A549 (cell line): ENCODE results near the gene KCNJ10. TPM values are rescaled to one million over a fixed set of nuclear protein-coding genes. Genes with fewer than 3 reads are reported as not detected.

Source experiments
- ATAC-seq, 2 experiments: fragments of 200-7000 bp in 1 of 2; fragments of >200 bp in 1 of 2; cut with Nextera tagmentation in 1 of 2; cut with Tn5 transposase in 1 of 2; 3 replicates each; pipeline versions ENCODE4 v1.8.0 to v1.9.1; 2018 to 2020; ENCODE audit warnings: mild to moderate bottlenecking in 1 of 2, moderate library complexity in 1 of 2
- CTCF ChIA-PET: fragments of 300-600 bp; sonication (Branson Sonifier 250); formaldehyde crosslinking; extraction: SDS; loops from one replicate; lab custom pipeline; 2021; ENCODE audit warnings: antibody characterized with exemption, inconsistent platforms; lab: Yijun Ruan, JAX
- POLR2A ChIA-PET: fragments of 350-600 bp; formaldehyde crosslinking; extraction: SDS; loops from one replicate; lab custom pipeline; 2021; ENCODE audit warnings: antibody characterized with exemption, inconsistent platforms; lab: Yijun Ruan, JAX
- DNase-seq, 2 experiments: peaks; one replicate each; pipeline versions ENCODE4 v3.0.0 to v3.0.0-alpha.2; 2011 to 2016; ENCODE audit warnings: low read depth in 1 of 2, low spot score in 1 of 2
- FAIRE-seq: peaks from 2 replicates; lab custom pipeline; 2011; peaks lifted over from hg19 to GRCh38; lab: Jason Lieb, UNC
- H3K27ac ChIP-seq, 2 experiments: fragments of >200 bp; sonication (Bioruptor Twin); formaldehyde crosslinking; 3 replicates each; pipeline ENCODE4 v1.5.1; 2016 to 2017
- H3K4me1 ChIP-seq: fragments of >200 bp; sonication (Bioruptor Twin); formaldehyde crosslinking; 3 replicates; pipeline ENCODE4 v1.6.1; 2016
- H3K4me2 ChIP-seq: fragments of >200 bp; sonication (Bioruptor Twin); formaldehyde crosslinking; 3 replicates; pipeline ENCODE4 v1.6.1; 2016
- H3K4me3 ChIP-seq: fragments of >200 bp; sonication (Bioruptor Twin); formaldehyde crosslinking; 3 replicates; pipeline ENCODE4 v1.5.1; 2016
- H3K9me3 ChIP-seq: fragments of >200 bp; sonication (Bioruptor Twin); formaldehyde crosslinking; 3 replicates; pipeline ENCODE4 v1.6.1; 2016
- BHLHE40 ChIP-seq: IDR thresholded peaks from 2 replicates; pipeline ENCODE4 v1.6.1; 2012; ENCODE audit warnings: low read depth, low read length, inconsistent platforms
- CBX8 ChIP-seq: fragments of 200-600 bp; sonication (generic); IDR thresholded peaks from 2 replicates; pipeline ENCODE4 v1.6.1; 2016
- CHD2 ChIP-seq: fragments of 150-350 bp; IDR thresholded peaks from 2 replicates; pipeline ENCODE4 v1.6.1; 2014; ENCODE audit warnings: low read length; ENCODE audit not compliant: partially characterized antibody
- CHD4 ChIP-seq: fragments of 200-600 bp; sonication (generic); IDR thresholded peaks from 2 replicates; pipeline ENCODE4 v1.6.1; 2016; ENCODE audit warnings: antibody characterized with exemption, mild to moderate bottlenecking, borderline replicate concordance
- EHF ChIP-seq: fragments of 250-450 bp; sonication (Bioruptor Pico); IDR thresholded peaks from 2 replicates; pipeline ENCODE4 v1.5.0; 2020; ENCODE audit warnings: mild to moderate bottlenecking
- EP300 ChIP-seq, 2 experiments: fragments of >200 bp; sonication (Bioruptor Twin); formaldehyde crosslinking; IDR thresholded peaks; 2 replicates in 1 of 2; 3 replicates in 1 of 2; pipeline ENCODE4 v1.6.1; 2016 to 2017
- FOSL2 ChIP-seq, 2 experiments: fragments of 450-650 bp in 1 of 2; fragments of >200 bp in 1 of 2; sonication (Bioruptor Twin) in 1 of 2; formaldehyde crosslinking; IDR thresholded peaks; 2 replicates each; pipeline versions ENCODE4 v1.5.0 to v1.6.1; 2016 to 2020; ENCODE audit warnings: mild to moderate bottlenecking in 1 of 2, moderate library complexity in 1 of 2
- FOXS1 ChIP-seq: fragments of 250-450 bp; sonication (Bioruptor Pico); IDR thresholded peaks from 2 replicates; pipeline ENCODE4 v1.5.0; 2020; ENCODE audit warnings: mild to moderate bottlenecking, moderate library complexity
- HEYL ChIP-seq: fragments of 250-450 bp; sonication (Bioruptor Pico); IDR thresholded peaks from 2 replicates; pipeline ENCODE4 v1.8.0; 2021; ENCODE audit warnings: mild to moderate bottlenecking, moderate library complexity
- HOXA7 ChIP-seq: fragments of 250-450 bp; sonication (Bioruptor Pico); IDR thresholded peaks from 2 replicates; pipeline ENCODE4 v1.5.0; 2020; ENCODE audit warnings: mild to moderate bottlenecking, moderate library complexity
- HOXB5 ChIP-seq: fragments of 250-450 bp; sonication (Bioruptor Pico); IDR thresholded peaks from 2 replicates; pipeline ENCODE4 v1.5.0; 2020; ENCODE audit warnings: mild to moderate bottlenecking, moderate library complexity
- KDM1A ChIP-seq: fragments of 200-600 bp; sonication (generic); IDR thresholded peaks from 2 replicates; pipeline ENCODE4 v1.6.1; 2016; ENCODE audit warnings: low read depth, mild to moderate bottlenecking
- MYC ChIP-seq: IDR thresholded peaks from 2 replicates; pipeline ENCODE4 v1.6.1; 2012; ENCODE audit warnings: mild to moderate bottlenecking, inconsistent platforms, low read length, improper control_type of control experiment, borderline replicate concordance
- NPAS2 ChIP-seq: fragments of 250-450 bp; sonication (Bioruptor Pico); IDR thresholded peaks from 2 replicates; pipeline ENCODE4 v1.8.0; 2022; ENCODE audit warnings: mild to moderate bottlenecking, moderate library complexity, borderline replicate concordance
- POLR2A ChIP-seq: IDR thresholded peaks from 2 replicates; pipeline ENCODE4 v1.6.1; 2012; ENCODE audit warnings: mild to moderate bottlenecking, low read length
- RAD21 ChIP-seq, 2 experiments: fragments of >200 bp in 1 of 2; sonication (Bioruptor Twin) in 1 of 2; formaldehyde crosslinking in 1 of 2; IDR thresholded peaks in 1 of 2; conservative IDR thresholded peaks in 1 of 2; 2 replicates in 1 of 2; 3 replicates in 1 of 2; pipeline ENCODE4 v1.6.1; 2012 to 2018; ENCODE audit warnings: inconsistent platforms in 1 of 2
- SMC3 ChIP-seq: fragments of >200 bp; sonication (Bioruptor Twin); formaldehyde crosslinking; IDR thresholded peaks from 3 replicates; pipeline ENCODE4 v1.6.1; 2018; ENCODE audit warnings: inconsistent platforms
- TFCP2L1 ChIP-seq: fragments of 250-450 bp; sonication (Bioruptor Pico); IDR thresholded peaks from 2 replicates; pipeline ENCODE4 v1.5.0; 2021; ENCODE audit warnings: mild to moderate bottlenecking
- TP53 ChIP-seq: fragments of 250-450 bp; sonication (Bioruptor Pico); IDR thresholded peaks from 2 replicates; pipeline ENCODE4 v1.5.0; 2021; ENCODE audit warnings: mild to moderate bottlenecking, moderate library complexity
- ZC3H11A ChIP-seq: fragments of 450-650 bp; IDR thresholded peaks from 2 replicates; pipeline ENCODE4 v1.6.1; 2014; ENCODE audit warnings: antibody characterized with exemption, mild to moderate bottlenecking
- ZSCAN20 ChIP-seq: fragments of 250-450 bp; sonication (Bioruptor Pico); IDR thresholded peaks from 2 replicates; pipeline ENCODE4 v1.8.0; 2022; ENCODE audit warnings: mild to moderate bottlenecking, moderate library complexity
- WGBS: methylation state at CpG from one replicate; pipeline ENCODE4 v1.1.6; 2017; ENCODE audit errors: missing lambda C conversion rate; 5-methylcytosine and 5-hydroxymethylcytosine counted together
- polyA plus RNA-seq, 4 experiments: library from polyadenylated mRNA; depleted of rRNA in 3 of 4; stranded (reverse); fragments of >200 nt; fragmentation: RNase III in 1 of 4; extraction: RNeasy Plus Mini Kit Qiagen cat#74134 plus additional on column Dnase treatment in 1 of 4; gene quantifications; 2 replicates in 3 of 4; 3 replicates in 1 of 4; pipeline ENCODE4 v1.2.3, GENCODE V29; 2011 to 2017
- TF ChIP-seq, protein P1 (sequence below): fragments of >200 bp; sonication (Bioruptor Twin); formaldehyde crosslinking; IDR thresholded peaks from 2 replicates; pipeline ENCODE4 v1.6.1; 2016
- TF ChIP-seq, protein P2 (sequence below): fragments of 250-450 bp; sonication (Bioruptor Pico); IDR thresholded peaks from 2 replicates; pipeline ENCODE4 v1.5.0; 2020; ENCODE audit warnings: low read depth, mild to moderate bottlenecking, moderate library complexity
- TF ChIP-seq, protein P3 (sequence below): fragments of 200-600 bp; sonication (generic); IDR thresholded peaks from 2 replicates; pipeline ENCODE4 v1.6.1; 2016; ENCODE audit warnings: antibody characterized with exemption, mild to moderate bottlenecking, moderate library complexity
- TF ChIP-seq, protein P4 (sequence below): IDR thresholded peaks from 2 replicates; pipeline ENCODE4 v1.6.1; 2012
- TF ChIP-seq, protein P5 (sequence below): fragments of 450-650 bp; IDR thresholded peaks from 2 replicates; pipeline ENCODE4 v1.6.1; 2014; ENCODE audit warnings: antibody characterized with exemption

Gene KCNJ10
- polyA plus RNA-seq, 2 of the 4 experiments (the other 2 are of a cell fraction) = 0.05 TPM; not detected in 1

DNA sequence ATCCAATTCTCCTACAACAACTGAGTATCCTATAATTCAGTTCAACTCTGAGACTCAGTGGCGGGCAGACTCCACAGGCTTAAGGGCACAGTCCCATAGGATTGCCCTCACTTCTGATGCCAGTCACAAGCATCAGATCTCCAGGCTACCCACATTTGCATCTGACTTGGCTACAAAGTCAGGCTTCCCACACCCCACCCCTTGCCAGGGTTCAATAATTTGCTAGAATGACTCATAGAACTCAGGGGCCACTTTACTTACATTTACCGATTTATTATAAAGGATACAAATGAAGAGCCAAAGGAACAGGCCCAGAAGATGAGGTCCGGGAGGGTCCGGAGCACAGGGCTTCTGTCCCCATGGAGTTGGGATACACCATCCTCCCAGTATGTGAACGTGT lies 80.0 kb downstream of the KCNJ10 start:
- ChIA-PET CTCF (interaction anchor here (2.3 to 3.6 kb wide), 2 partner anchors 15 to 18 kb away, joined by 10 to 18 read pairs; no protein-coding TSS in a partner anchor), POLR2A (no interaction called here)
- 53% methylated on average over 5 of the region's 5 CpGs for WGBS
- Histone ChIP-seq H3K9me3 (no peaks in the 10 kb centered on the region), H3K4me1 (no peaks in the 10 kb centered on the region; the same call in 2 of the 3 replicates), H3K4me2 (no peak overlapping the region), H3K27ac (no peak overlapping the region), H3K4me3 (no peak overlapping the region)
- ATAC-seq (no peak), FAIRE-seq (no peak), DNase-seq (no peak)
- TF ChIP-seq FOSL2 (IDR thresholded peaks at IDR 0.05) (no peak), FOSL2 (CRISPR knock-in tag; IDR thresholded peaks at IDR 0.05) (no peak), CHD4 (no peak), CHD2 (no peak), MYC (no peak), ZSCAN20 (CRISPR knock-in tag) (no peak), BHLHE40 (no peak), FOXS1 (CRISPR knock-in tag) (no peak), TP53 (CRISPR knock-in tag) (no peak), KDM1A (no peak), SMC3 (no peak), RAD21 (conservative IDR thresholded peaks at IDR 0.05 in 1 of 2, IDR thresholded peaks at IDR 0.05 in 1 of 2) (no peak), ZC3H11A (no peak), CBX8 (no peak)
- TF ChIP-seq, protein P1, sequence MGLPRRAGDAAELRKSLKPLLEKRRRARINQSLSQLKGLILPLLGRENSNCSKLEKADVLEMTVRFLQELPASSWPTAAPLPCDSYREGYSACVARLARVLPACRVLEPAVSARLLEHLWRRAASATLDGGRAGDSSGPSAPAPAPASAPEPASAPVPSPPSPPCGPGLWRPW = no peak
- TF ChIP-seq, protein P2, sequence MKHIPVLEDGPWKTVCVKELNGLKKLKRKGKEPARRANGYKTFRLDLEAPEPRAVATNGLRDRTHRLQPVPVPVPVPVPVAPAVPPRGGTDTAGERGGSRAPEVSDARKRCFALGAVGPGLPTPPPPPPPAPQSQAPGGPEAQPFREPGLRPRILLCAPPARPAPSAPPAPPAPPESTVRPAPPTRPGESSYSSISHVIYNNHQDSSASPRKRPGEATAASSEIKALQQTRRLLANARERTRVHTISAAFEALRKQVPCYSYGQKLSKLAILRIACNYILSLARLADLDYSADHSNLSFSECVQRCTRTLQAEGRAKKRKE (CRISPR knock-in tag) = no peak
- TF ChIP-seq, protein P3, sequence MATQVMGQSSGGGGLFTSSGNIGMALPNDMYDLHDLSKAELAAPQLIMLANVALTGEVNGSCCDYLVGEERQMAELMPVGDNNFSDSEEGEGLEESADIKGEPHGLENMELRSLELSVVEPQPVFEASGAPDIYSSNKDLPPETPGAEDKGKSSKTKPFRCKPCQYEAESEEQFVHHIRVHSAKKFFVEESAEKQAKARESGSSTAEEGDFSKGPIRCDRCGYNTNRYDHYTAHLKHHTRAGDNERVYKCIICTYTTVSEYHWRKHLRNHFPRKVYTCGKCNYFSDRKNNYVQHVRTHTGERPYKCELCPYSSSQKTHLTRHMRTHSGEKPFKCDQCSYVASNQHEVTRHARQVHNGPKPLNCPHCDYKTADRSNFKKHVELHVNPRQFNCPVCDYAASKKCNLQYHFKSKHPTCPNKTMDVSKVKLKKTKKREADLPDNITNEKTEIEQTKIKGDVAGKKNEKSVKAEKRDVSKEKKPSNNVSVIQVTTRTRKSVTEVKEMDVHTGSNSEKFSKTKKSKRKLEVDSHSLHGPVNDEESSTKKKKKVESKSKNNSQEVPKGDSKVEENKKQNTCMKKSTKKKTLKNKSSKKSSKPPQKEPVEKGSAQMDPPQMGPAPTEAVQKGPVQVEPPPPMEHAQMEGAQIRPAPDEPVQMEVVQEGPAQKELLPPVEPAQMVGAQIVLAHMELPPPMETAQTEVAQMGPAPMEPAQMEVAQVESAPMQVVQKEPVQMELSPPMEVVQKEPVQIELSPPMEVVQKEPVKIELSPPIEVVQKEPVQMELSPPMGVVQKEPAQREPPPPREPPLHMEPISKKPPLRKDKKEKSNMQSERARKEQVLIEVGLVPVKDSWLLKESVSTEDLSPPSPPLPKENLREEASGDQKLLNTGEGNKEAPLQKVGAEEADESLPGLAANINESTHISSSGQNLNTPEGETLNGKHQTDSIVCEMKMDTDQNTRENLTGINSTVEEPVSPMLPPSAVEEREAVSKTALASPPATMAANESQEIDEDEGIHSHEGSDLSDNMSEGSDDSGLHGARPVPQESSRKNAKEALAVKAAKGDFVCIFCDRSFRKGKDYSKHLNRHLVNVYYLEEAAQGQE = no peak

DNA sequence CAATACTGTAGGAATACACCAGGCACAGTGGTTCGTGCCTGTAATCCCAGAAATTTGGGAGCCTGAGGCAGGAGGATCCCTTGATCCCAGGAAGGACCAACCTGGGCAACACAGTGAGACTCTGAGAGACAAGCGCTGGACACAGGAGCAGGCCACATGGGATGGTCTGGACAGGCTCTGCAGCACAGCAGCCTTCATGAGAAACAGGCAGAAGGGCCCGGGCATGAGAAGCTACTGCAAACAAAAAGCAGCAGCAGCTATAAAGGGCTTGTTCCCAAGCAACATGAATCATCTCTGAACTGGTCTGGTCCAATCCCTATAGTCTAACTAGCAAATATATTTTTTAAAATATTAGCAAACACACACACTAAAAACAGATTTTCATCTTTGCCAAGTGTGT lies 80.4 kb downstream of the KCNJ10 start:
- TF ChIP-seq, protein P3 = no peak
- TF ChIP-seq EHF (CRISPR knock-in tag) = no peak
- TF ChIP-seq HOXB5 (CRISPR knock-in tag) = no peak
- TF ChIP-seq, protein P4, sequence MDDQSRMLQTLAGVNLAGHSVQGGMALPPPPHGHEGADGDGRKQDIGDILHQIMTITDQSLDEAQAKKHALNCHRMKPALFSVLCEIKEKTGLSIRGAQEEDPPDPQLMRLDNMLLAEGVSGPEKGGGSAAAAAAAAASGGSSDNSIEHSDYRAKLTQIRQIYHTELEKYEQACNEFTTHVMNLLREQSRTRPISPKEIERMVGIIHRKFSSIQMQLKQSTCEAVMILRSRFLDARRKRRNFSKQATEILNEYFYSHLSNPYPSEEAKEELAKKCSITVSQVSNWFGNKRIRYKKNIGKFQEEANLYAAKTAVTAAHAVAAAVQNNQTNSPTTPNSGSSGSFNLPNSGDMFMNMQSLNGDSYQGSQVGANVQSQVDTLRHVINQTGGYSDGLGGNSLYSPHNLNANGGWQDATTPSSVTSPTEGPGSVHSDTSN = no peak
- TF ChIP-seq, protein P2 (CRISPR knock-in tag) = no peak
- TF ChIP-seq KDM1A = no peak
- TF ChIP-seq POLR2A = no peak
- TF ChIP-seq NPAS2 (CRISPR knock-in tag) = no peak
- TF ChIP-seq, protein P5, sequence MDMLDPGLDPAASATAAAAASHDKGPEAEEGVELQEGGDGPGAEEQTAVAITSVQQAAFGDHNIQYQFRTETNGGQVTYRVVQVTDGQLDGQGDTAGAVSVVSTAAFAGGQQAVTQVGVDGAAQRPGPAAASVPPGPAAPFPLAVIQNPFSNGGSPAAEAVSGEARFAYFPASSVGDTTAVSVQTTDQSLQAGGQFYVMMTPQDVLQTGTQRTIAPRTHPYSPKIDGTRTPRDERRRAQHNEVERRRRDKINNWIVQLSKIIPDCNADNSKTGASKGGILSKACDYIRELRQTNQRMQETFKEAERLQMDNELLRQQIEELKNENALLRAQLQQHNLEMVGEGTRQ = no peak
- TF ChIP-seq HEYL = no peak
- TF ChIP-seq TFCP2L1 (CRISPR knock-in tag) = no peak
- TF ChIP-seq HOXA7 (CRISPR knock-in tag) = no peak
- no peak for TF ChIP-seq EP300 (IDR thresholded peaks at IDR 0.05)
- no peak for TF ChIP-seq MYC
- TF ChIP-seq, all 56 proteins: peak for 0
- ATAC-seq = no peak; a peak in 1 of 6 replicates
- no peak for DNase-seq
- Histone ChIP-seq H3K4me1 (no peaks in the 10 kb centered on the region; the same call in 2 of the 3 replicates), H3K27ac (no peak overlapping the region), H3K4me2 (no peak overlapping the region), H3K4me3 (no peak overlapping the region), H3K9me3 (no peaks in the 10 kb centered on the region)
- no peak for FAIRE-seq
- CTCF ChIA-PET = interaction anchor here (1.4 to 3.6 kb wide), 3 partner anchors 15 to 18 kb away, joined by 5 to 18 read pairs (median 10); no protein-coding TSS in a partner anchor
- POLR2A ChIA-PET = no interaction called here
- WGBS = 47% methylated on average over 3 of the region's 3 CpGs
